Measurements from ENCODE around the gene PSMD9.

DNA sequence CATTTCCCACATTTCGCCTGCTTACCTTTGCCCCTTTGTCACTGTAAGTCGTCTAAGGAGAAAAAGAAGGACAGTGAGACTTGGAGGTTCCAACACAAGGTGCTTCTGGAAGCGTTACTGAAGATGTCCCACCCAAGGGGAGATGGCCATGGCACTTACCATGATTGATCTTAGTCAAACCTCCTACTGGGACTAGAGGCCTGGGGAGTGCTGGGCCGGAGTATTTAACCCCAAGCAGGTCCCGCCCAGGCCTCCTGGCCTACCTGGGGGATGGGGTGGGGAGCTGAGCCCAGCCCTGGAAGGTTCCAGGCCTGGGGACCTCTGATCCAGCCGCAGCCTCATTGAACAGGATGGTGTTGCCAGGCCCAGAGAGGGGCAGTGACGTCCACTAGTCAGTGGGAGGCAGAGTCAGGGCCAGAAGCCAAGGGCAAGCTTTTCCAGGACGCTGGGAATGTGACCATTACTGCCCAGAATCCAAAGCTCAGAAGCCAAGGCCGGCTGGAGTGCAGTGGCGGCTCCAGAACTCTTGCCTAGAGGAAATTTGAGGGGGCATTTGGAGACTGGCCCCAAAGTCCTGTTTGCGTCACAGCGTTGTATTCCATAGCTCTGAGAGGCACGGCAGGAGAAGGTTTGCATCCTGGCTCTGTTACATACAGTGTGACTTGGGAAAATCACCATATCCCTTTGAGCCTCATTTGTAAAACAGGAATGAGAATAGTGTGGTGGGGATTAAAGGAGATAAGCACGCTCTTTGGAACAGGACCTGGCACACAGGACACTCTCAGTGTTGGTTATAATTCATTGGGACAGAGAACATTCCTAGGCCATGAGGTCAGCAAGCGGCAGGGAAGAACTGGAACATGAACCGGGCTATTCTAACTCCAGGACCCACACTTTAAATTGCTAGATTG is 29.7 kb upstream of the PSMD9 start, which contains the start of gene HPD:
- TF ChIP-seq, protein P1, sequence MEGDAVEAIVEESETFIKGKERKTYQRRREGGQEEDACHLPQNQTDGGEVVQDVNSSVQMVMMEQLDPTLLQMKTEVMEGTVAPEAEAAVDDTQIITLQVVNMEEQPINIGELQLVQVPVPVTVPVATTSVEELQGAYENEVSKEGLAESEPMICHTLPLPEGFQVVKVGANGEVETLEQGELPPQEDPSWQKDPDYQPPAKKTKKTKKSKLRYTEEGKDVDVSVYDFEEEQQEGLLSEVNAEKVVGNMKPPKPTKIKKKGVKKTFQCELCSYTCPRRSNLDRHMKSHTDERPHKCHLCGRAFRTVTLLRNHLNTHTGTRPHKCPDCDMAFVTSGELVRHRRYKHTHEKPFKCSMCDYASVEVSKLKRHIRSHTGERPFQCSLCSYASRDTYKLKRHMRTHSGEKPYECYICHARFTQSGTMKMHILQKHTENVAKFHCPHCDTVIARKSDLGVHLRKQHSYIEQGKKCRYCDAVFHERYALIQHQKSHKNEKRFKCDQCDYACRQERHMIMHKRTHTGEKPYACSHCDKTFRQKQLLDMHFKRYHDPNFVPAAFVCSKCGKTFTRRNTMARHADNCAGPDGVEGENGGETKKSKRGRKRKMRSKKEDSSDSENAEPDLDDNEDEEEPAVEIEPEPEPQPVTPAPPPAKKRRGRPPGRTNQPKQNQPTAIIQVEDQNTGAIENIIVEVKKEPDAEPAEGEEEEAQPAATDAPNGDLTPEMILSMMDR (IDR thresholded peaks at IDR 0.05; ENCODE audit: low read length), result no peak
- TF ChIP-seq EZH2phosphoT487 (IDR thresholded peaks at IDR 0.05; ENCODE audit: low read length), result no peak
- TF ChIP-seq EZH2 (optimal IDR thresholded peaks at IDR 0.05; ENCODE audit: low read depth, low read length), result no peak
